Regular cardiac myocyte (primary cell): ENCODE results near the gene CLASRP. TPM values are rescaled to one million over a fixed set of nuclear protein-coding genes. Genes with fewer than 3 reads are reported as not detected.

Experiments
- total RNA-seq: library from RNA; depleted of rRNA; stranded (reverse); fragments of >200 nt; gene quantifications from 2 replicates; pipeline ENCODE4 v1.2.3, GENCODE V29; 2014

The CLASRP gene, protein sequence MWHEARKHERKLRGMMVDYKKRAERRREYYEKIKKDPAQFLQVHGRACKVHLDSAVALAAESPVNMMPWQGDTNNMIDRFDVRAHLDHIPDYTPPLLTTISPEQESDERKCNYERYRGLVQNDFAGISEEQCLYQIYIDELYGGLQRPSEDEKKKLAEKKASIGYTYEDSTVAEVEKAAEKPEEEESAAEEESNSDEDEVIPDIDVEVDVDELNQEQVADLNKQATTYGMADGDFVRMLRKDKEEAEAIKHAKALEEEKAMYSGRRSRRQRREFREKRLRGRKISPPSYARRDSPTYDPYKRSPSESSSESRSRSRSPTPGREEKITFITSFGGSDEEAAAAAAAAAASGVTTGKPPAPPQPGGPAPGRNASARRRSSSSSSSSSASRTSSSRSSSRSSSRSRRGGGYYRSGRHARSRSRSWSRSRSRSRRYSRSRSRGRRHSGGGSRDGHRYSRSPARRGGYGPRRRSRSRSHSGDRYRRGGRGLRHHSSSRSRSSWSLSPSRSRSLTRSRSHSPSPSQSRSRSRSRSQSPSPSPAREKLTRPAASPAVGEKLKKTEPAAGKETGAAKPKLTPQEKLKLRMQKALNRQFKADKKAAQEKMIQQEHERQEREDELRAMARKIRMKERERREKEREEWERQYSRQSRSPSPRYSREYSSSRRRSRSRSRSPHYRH
- 9.9 and 11.9 TPM in 2 replicates for total RNA-seq

GRCh38 chr19:45038931-45039893 lies at the start of gene CLASRP:
CLASRP (plus strand) TSS chr19:45039045; CDS start chr19:45040213, 1,168 bp downstream.

DNA sequence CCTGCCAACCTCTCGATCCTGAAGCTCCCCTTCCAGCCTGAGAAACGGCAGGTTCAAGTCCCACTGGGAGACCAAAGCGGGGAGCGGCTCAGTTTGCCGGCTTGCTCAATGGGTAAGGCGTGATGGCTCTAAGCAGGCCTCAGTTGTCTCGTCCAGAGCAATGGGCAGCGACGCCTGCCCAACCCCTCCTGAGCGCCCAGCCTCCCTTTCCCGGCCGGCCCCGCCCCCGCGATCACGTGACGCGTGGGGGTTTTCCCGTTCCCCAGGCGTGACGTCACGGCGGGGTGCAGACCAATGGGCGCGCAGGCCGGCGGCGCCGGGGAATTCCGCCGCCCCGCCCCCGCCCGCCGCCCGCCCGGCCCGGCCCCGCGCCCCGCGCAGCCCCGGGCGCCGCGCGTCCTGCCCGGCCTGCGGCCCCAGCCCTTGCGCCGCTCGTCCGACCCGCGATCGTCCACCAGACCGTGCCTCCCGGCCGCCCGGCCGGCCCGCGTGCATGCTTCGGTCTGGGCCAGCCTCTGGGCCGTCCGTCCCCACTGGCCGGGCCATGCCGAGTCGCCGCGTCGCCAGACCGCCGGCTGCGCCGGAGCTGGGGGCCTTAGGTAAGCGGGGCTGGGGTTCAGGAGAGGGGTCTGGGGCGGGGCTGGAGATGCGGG lies 37.6 kb upstream of the CLASRP start, which contains the start of gene RELB:
Gene RELB, plus strand, starts transcription at position 378 of the 653 bp plus-strand sequence. Its CDS starts 116 bp downstream, at position 494.

DNA sequence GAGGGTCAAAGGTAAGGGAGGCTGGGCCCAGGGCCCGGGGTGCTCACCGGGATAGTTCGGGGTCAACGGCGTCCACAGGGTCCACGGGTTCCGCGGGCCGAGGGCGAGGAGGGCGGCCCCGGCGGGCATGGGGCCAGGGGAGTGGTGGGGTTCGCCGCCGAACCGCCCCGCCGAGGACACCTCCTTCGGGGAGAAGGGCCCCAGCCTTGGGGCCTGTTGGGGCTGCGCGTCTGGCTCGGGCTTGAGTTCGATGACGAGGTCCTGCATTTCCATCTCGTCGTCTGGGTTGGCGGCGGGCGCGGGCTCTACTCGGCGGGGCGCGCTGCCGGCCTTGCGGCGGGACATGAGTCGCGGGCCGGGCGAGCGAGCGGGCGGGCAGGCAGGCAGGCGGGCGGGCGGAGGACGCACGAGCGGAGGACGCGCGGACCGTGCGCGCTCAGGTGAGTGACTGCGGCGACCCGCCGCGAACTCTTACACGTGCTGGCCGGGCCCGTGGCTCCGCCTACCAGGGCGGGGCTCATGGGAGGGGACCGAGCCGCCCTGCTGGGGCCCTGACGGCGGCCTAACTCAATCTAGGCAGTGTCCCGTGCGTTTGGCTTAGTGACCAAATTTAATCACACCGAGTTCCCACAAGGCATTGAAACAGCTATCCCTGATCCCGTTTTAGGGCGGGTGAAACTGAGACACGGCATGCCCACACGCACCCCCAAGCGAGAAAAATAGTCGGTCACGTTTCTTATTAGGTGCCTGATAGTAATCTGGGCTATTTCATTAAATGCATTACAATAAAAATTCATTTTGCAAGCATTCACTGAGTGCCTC lies 37.4 kb downstream of the CLASRP start, which contains the start of gene ZNF296:
Gene ZNF296, minus strand, starts transcription at position 450 of the 822 bp plus-strand sequence. Its CDS starts 105 bp downstream, at position 345.

GRCh38 chr19:45079063-45079910 lies 40.4 kb downstream of the CLASRP start, which contains the start of gene GEMIN7:
GEMIN7 (plus strand) TSS chr19:45079260; CDS start chr19:45090115, 10,855 bp downstream.

GRCh38 chr19:45092747-45093678 lies 54.2 kb downstream of the CLASRP start, which contains the start of gene PPP1R37:
PPP1R37 (plus strand) TSS chr19:45093179; CDS start chr19:45093326, 147 bp downstream.

Other genes with a start within 250 kb of the CLASRP start
- gene BCAM, start 229.9 kb upstream of the CLASRP start, total RNA-seq: 5.4 and 8.2 TPM in 2 replicates
- 60.9 and 65.0 TPM in 2 replicates for gene NECTIN2, start 192.7 kb upstream of the CLASRP start, total RNA-seq
- 36.9 and 94.9 TPM in 2 replicates for gene TOMM40, start 147.8 kb upstream of the CLASRP start, total RNA-seq
- 9.0 and 20.6 TPM in 2 replicates for gene APOE, start 133.2 kb upstream of the CLASRP start, total RNA-seq
- 1.3 and 3.4 TPM in 2 replicates for gene APOC1, start 124.4 kb upstream of the CLASRP start, total RNA-seq
- not detected in 2 replicates for gene APOC4, start 96.8 kb upstream of the CLASRP start, total RNA-seq
- not detected in 2 replicates for gene APOC2, start 93.0 kb upstream of the CLASRP start, total RNA-seq
- gene CLPTM1, start 83.7 kb upstream of the CLASRP start, total RNA-seq: 37.4 and 40.3 TPM in 2 replicates
- 5.0 and 11.0 TPM in 2 replicates for gene RELB, start 37.6 kb upstream of the CLASRP start, total RNA-seq
- gene ZNF296, start 37.4 kb downstream of the CLASRP start, total RNA-seq: under 0.01 TPM in 1 of 2 replicates, not detected in the other
- 23.1 and 28.0 TPM in 2 replicates for gene GEMIN7, start 40.2 kb downstream of the CLASRP start, total RNA-seq
- gene PPP1R37, start 54.1 kb downstream of the CLASRP start, total RNA-seq: 29.7 and 49.9 TPM in 2 replicates
- under 0.01 and 0.56 TPM in 2 replicates for gene NKPD1, start 121.9 kb downstream of the CLASRP start, total RNA-seq
- gene TRAPPC6A, start 139.2 kb downstream of the CLASRP start, total RNA-seq: 5.0 and 10.4 TPM in 2 replicates
- 3.8 and 4.5 TPM in 2 replicates for gene BLOC1S3, start 139.7 kb downstream of the CLASRP start, total RNA-seq
- gene EXOC3L2, start 206.4 kb downstream of the CLASRP start, total RNA-seq: 0.28 TPM in 1 of 2 replicates, not detected in the other
- gene MARK4, start 212.2 kb downstream of the CLASRP start, total RNA-seq: 8.8 and 9.6 TPM in 2 replicates